Ishikawa (cell line): ENCODE measurements around the gene ARMH4.

Experiments used
- EP300 ChIP-seq: IDR thresholded peaks from 2 replicates; pipeline ENCODE4 v1.6.1; 2012; ENCODE audit warnings: borderline replicate concordance
- FOXM1 ChIP-seq: IDR thresholded peaks from 2 replicates; pipeline ENCODE4 v1.6.1; 2012; ENCODE audit warnings: low read depth, borderline replicate concordance
- NFIC ChIP-seq: IDR thresholded peaks from 2 replicates; pipeline ENCODE4 v1.6.1; 2012
- REST ChIP-seq: IDR thresholded peaks from 2 replicates; pipeline ENCODE4 v1.6.1; 2012; ENCODE audit warnings: low read depth, mild to moderate bottlenecking

GRCh38 chr14:57987596-57988300 is 164.3 kb downstream of the ARMH4 start:
- TF ChIP-seq FOXM1: no peak
- no peak for TF ChIP-seq NFIC
- TF ChIP-seq EP300: no peak
- no peak for TF ChIP-seq REST
